Cardiac ventricle fibroblast (primary cell): ENCODE results near the gene P2RX7. TPM values are rescaled to one million over a fixed set of nuclear protein-coding genes. Genes with fewer than 3 reads are reported as not detected.

Source experiments
- total RNA-seq: library from RNA; depleted of rRNA; stranded (reverse); fragments of >200 nt; gene quantifications from 2 replicates; pipeline ENCODE4 v1.2.3, GENCODE V29; 2015

P2RX7 gene
- not detected in 2 replicates for total RNA-seq

GRCh38 chr12:121132601-121133481, at the start of gene P2RX7:
TSS of gene P2RX7 (plus strand) at chr12:121132876. CDS start at chr12:121132971, 95 bp downstream.

GRCh38 chr12:121209624-121210572, 77.2 kb downstream of the P2RX7 start, which contains the start of gene P2RX4:
TSS of gene P2RX4 (plus strand) at chr12:121210129. CDS start at chr12:121210165, 36 bp downstream.

Other genes starting within 250 kb of the P2RX7 start
- gene SPPL3, start 228.5 kb upstream of the P2RX7 start, total RNA-seq = 13.6 and 14.2 TPM in 2 replicates
- gene HNF1A, start 154.3 kb upstream of the P2RX7 start, total RNA-seq = not detected in 2 replicates
- gene C12orf43, start 116.4 kb upstream of the P2RX7 start, total RNA-seq = 5.9 and 12.1 TPM in 2 replicates
- gene OASL, start 93.6 kb upstream of the P2RX7 start, total RNA-seq = 0.24 and 0.37 TPM in 2 replicates
- 11.0 and 14.4 TPM in 2 replicates for gene P2RX4, start 77.3 kb downstream of the P2RX7 start, total RNA-seq
- 23.3 and 26.2 TPM in 2 replicates for gene CAMKK2, start 163.8 kb downstream of the P2RX7 start, total RNA-seq
- 70.8 and 84.2 TPM in 2 replicates for gene ANAPC5, start 219.5 kb downstream of the P2RX7 start, total RNA-seq